MM.1S (cell line): ENCODE results near the gene SLC2A13.
"Not testable (repeated sequence)": the region's sequence is repeated elsewhere in the genome, so short reads cannot be mapped to it uniquely, and the experiment has no call there.

Source experiments
- DNase-seq: peaks from one replicate; pipeline ENCODE4 v3.0.0-alpha.2; 2015
- H2AFZ ChIP-seq: fragments of 300-600 bp; sonication (generic); 2 replicates; pipeline ENCODE4 v1.6.0; 2016; ENCODE audit warnings: antibody characterized with exemption, low read length
- H3F3A ChIP-seq: fragments of 300-600 bp; sonication (generic); 2 replicates; pipeline ENCODE4 v1.6.1; 2016; ENCODE audit warnings: mild to moderate bottlenecking, antibody characterized with exemption, low read length, moderate library complexity, mixed read lengths; ENCODE audit not compliant: insufficient read depth
- H3K27ac ChIP-seq: fragments of 300-600 bp; sonication (generic); 2 replicates; pipeline ENCODE4 v1.5.1; 2016; ENCODE audit warnings: mild to moderate bottlenecking, low read length
- H3K27me3 ChIP-seq: fragments of 300-600 bp; sonication (generic); replicated peaks from 2 replicates; pipeline ENCODE4 v1.6.0; 2016; ENCODE audit warnings: low read length; ENCODE audit not compliant: insufficient read depth
- H3K36me3 ChIP-seq: fragments of 300-600 bp; sonication (generic); replicated peaks from 2 replicates; pipeline ENCODE4 v1.6.1; 2016; ENCODE audit warnings: mild to moderate bottlenecking, low read length, mixed read lengths; ENCODE audit not compliant: insufficient read depth
- H3K4me1 ChIP-seq: fragments of 300-600 bp; sonication (generic); 2 replicates; pipeline ENCODE4 v1.6.1; 2016; ENCODE audit warnings: low read length, mixed read lengths
- H3K4me2 ChIP-seq: fragments of 300-600 bp; sonication (generic); 2 replicates; pipeline ENCODE4 v1.6.0; 2016; ENCODE audit warnings: low read depth, low read length
- H3K4me3 ChIP-seq: fragments of 300-600 bp; sonication (generic); 2 replicates; pipeline ENCODE4 v1.5.1; 2016; ENCODE audit warnings: low read length, mixed read lengths
- H3K79me2 ChIP-seq: fragments of 300-600 bp; sonication (generic); 2 replicates; pipeline ENCODE4 v1.6.1; 2016; ENCODE audit warnings: mixed run types, low read length, mixed read lengths
- H3K9ac ChIP-seq: fragments of 300-600 bp; sonication (generic); 2 replicates; pipeline ENCODE4 v1.6.1; 2016; ENCODE audit warnings: low read length, mixed read lengths
- H3K9me2 ChIP-seq: fragments of 300-600 bp; sonication (generic); replicated peaks from 2 replicates; pipeline ENCODE4 v1.6.1; 2016; ENCODE audit warnings: mild to moderate bottlenecking, low read length, mixed read lengths; ENCODE audit not compliant: insufficient read depth
- H3K9me3 ChIP-seq: fragments of 300-600 bp; sonication (generic); replicated peaks from 2 replicates; pipeline ENCODE4 v1.6.1; 2016; ENCODE audit warnings: mild to moderate bottlenecking, low read length, mixed read lengths; ENCODE audit not compliant: insufficient read depth
- H4K20me1 ChIP-seq: fragments of 300-600 bp; sonication (generic); 2 replicates; pipeline ENCODE4 v1.6.1; 2016; ENCODE audit warnings: mild to moderate bottlenecking, low read length, moderate library complexity, mixed read lengths; ENCODE audit not compliant: insufficient read depth
- CTCF ChIP-seq: fragments of 300-600 bp; sonication (generic); IDR thresholded peaks from 2 replicates; pipeline ENCODE4 v1.5.1; 2016; ENCODE audit warnings: antibody characterized with exemption, low read length, mixed read lengths
- EZH2 ChIP-seq: fragments of 300-600 bp; sonication (generic); optimal IDR thresholded peaks from 2 replicates; pipeline ENCODE3; 2017; ENCODE audit warnings: low read depth, mild to moderate bottlenecking, antibody characterized with exemption, low read length, mixed read lengths
- EZH2phosphoT487 ChIP-seq: fragments of 300-600 bp; sonication (generic); IDR thresholded peaks from 2 replicates; pipeline ENCODE4 v1.6.1; 2018; ENCODE audit warnings: antibody characterized with exemption, low read length

Gene SLC2A13

GRCh38 chr12:40031965-40032364 lies 73.9 kb downstream of the SLC2A13 start:
- H3K4me3 ChIP-seq = no peak overlapping the region
- H3K27me3 ChIP-seq = no peaks in the 10 kb centered on the region
- H4K20me1 ChIP-seq = no peaks in the 10 kb centered on the region
- H3K4me1 ChIP-seq = 0 out of 2 replicates have a peak, but pooled peaks cover 5% of the 10 kb centered on the region
- H2AFZ ChIP-seq = no peak overlapping the region
- H3K9me2 ChIP-seq = no peaks in the 10 kb centered on the region
- no peak overlapping the region for H3K9ac ChIP-seq
- no peak overlapping the region for H3K4me2 ChIP-seq
- H3K36me3 ChIP-seq = no peaks in the 10 kb centered on the region
- TF ChIP-seq CTCF (no peak), EZH2phosphoT487 (no peak), EZH2 (no peak)
- H3K9me3 ChIP-seq = no peaks in the 10 kb centered on the region
- DNase-seq = no peak
- no peaks in the 10 kb centered on the region for H3K79me2 ChIP-seq
- H3F3A ChIP-seq = no peaks in the 10 kb centered on the region
- H3K27ac ChIP-seq = no peak overlapping the region

GRCh38 chr12:40030970-40031369 lies 74.9 kb downstream of the SLC2A13 start:
- not testable (repeated sequence) for H3K9me3 ChIP-seq, H3K79me2 ChIP-seq, H3K36me3 ChIP-seq, H3K9me2 ChIP-seq, H3K4me3 ChIP-seq, H3F3A ChIP-seq, H4K20me1 ChIP-seq, H3K4me2 ChIP-seq, H3K27ac ChIP-seq, H3K4me1 ChIP-seq, DNase-seq, H3K27me3 ChIP-seq, H3K9ac ChIP-seq, H2AFZ ChIP-seq

GRCh38 chr12:40028296-40028695 lies 77.6 kb downstream of the SLC2A13 start:
- TF ChIP-seq EZH2phosphoT487 = no peak
- TF ChIP-seq EZH2 = no peak
- TF ChIP-seq CTCF = no peak
- Histone ChIP-seq H3K27ac (no peak overlapping the region), H3K4me1 (0 out of 2 replicates have a peak, but pooled peaks cover 5% of the 10 kb centered on the region), H3K79me2 (no peaks in the 10 kb centered on the region), H4K20me1 (no peaks in the 10 kb centered on the region), H3K4me2 (no peak overlapping the region), H3K9ac (no peak overlapping the region), H3K36me3 (no peaks in the 10 kb centered on the region), H2AFZ (no peak overlapping the region), H3K27me3 (no peaks in the 10 kb centered on the region), H3K4me3 (no peak overlapping the region), H3K9me3 (no peaks in the 10 kb centered on the region), H3K9me2 (no peaks in the 10 kb centered on the region), H3F3A (no peaks in the 10 kb centered on the region)
- no peak for DNase-seq

GRCh38 chr12:40022850-40023249 lies 83.0 kb downstream of the SLC2A13 start:
- no peak overlapping the region for H3K9ac ChIP-seq
- H3K9me3 ChIP-seq = no peaks in the 10 kb centered on the region
- no peaks in the 10 kb centered on the region for H3K79me2 ChIP-seq
- no peaks in the 10 kb centered on the region for H3K36me3 ChIP-seq
- H3F3A ChIP-seq = no peaks in the 10 kb centered on the region
- no peak overlapping the region for H3K4me2 ChIP-seq
- H3K27me3 ChIP-seq = no peaks in the 10 kb centered on the region
- no peak overlapping the region for H3K4me3 ChIP-seq
- no peak overlapping the region for H3K27ac ChIP-seq
- no peaks in the 10 kb centered on the region for H4K20me1 ChIP-seq
- no peak for TF ChIP-seq CTCF
- no peaks in the 10 kb centered on the region for H3K9me2 ChIP-seq
- H3K4me1 ChIP-seq = no peaks in the 10 kb centered on the region
- no peak overlapping the region for H2AFZ ChIP-seq
- DNase-seq = no peak
